ENCODE data around the gene RGPD6.
"Not testable (repeated sequence)": the region's sequence is repeated elsewhere in the genome, so short reads cannot be mapped to it uniquely, and the experiment has no call there.

DNA sequence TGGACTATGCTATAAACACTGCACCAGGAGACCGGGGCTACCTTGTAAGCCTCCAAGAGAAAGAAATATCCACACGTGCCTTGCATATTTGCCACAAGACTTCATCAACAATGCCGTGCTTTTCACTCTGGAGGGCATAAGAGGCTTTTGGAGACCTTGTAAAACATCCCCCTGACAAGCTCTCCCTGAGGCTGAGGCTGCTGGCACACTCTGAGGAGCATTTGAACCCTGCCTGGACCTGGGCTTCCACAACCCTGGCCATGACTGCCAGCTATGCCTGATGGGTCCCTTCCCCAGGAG is 104.0 kb downstream of the RGPD6 start:
- not testable (repeated sequence) for TF ChIP-seq OSR1 (CRISPR knock-in tag; IDR thresholded peaks at IDR 0.05); ARNTL (CRISPR knock-in tag; IDR thresholded peaks at IDR 0.05; ENCODE audit: borderline replicate concordance, low read depth); ISL1 (CRISPR knock-in tag; IDR thresholded peaks at IDR 0.05); ZFP30 (CRISPR knock-in tag; IDR thresholded peaks at IDR 0.05); CSDC2 (CRISPR knock-in tag; IDR thresholded peaks at IDR 0.05); BACH2 (CRISPR knock-in tag; IDR thresholded peaks at IDR 0.05; ENCODE audit: borderline replicate concordance); ZFP3 (CRISPR knock-in tag; IDR thresholded peaks at IDR 0.05); SNAI2 (CRISPR knock-in tag; IDR thresholded peaks at IDR 0.05)
- TF ChIP-seq, protein P1, sequence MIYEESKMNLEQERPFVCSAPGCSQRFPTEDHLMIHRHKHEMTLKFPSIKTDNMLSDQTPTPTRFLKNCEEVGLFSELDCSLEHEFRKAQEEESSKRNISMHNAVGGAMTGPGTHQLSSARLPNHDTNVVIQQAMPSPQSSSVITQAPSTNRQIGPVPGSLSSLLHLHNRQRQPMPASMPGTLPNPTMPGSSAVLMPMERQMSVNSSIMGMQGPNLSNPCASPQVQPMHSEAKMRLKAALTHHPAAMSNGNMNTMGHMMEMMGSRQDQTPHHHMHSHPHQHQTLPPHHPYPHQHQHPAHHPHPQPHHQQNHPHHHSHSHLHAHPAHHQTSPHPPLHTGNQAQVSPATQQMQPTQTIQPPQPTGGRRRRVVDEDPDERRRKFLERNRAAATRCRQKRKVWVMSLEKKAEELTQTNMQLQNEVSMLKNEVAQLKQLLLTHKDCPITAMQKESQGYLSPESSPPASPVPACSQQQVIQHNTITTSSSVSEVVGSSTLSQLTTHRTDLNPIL (CRISPR knock-in tag; IDR thresholded peaks at IDR 0.05; ENCODE audit: low read depth), result not testable (repeated sequence)
- TF ChIP-seq, protein P2, sequence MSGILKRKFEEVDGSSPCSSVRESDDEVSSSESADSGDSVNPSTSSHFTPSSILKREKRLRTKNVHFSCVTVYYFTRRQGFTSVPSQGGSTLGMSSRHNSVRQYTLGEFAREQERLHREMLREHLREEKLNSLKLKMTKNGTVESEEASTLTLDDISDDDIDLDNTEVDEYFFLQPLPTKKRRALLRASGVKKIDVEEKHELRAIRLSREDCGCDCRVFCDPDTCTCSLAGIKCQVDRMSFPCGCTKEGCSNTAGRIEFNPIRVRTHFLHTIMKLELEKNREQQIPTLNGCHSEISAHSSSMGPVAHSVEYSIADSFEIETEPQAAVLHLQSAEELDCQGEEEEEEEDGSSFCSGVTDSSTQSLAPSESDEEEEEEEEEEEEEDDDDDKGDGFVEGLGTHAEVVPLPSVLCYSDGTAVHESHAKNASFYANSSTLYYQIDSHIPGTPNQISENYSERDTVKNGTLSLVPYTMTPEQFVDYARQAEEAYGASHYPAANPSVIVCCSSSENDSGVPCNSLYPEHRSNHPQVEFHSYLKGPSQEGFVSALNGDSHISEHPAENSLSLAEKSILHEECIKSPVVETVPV (CRISPR knock-in tag; IDR thresholded peaks at IDR 0.05), result not testable (repeated sequence)
